Gastroesophageal sphincter (tissue), 4 donors: ENCODE measurements around the gene DUSP12. TPM values are rescaled to one million over a fixed set of nuclear protein-coding genes. Genes with fewer than 3 reads are reported as not detected.

Experiments
- ATAC-seq: fragments of 150-250 bp; one replicate; pipeline ENCODE4 v1.9.1; 2016; ENCODE audit warnings: mild to moderate bottlenecking, moderate library complexity
- H3K27ac ChIP-seq, 4 donors: fragments of 200-600 bp; sonication (generic) in 3 of 4; 1 replicate in 3 of 4; 2 replicates in 1 of 4; pipeline ENCODE4 v1.5.1; 2016 to 2019
- H3K27me3 ChIP-seq: fragments of 200-600 bp; sonication (generic); one replicate; pipeline ENCODE4 v1.5.1; 2019
- H3K36me3 ChIP-seq, 2 donors: fragments of 200-600 bp; sonication (generic); one replicate each; pipeline ENCODE4 v1.5.1; 2019; ENCODE audit warnings: control low read depth in 1 of 2
- H3K4me1 ChIP-seq, 3 donors: fragments of 200-600 bp; sonication (generic); 1 replicate in 2 of 3; 2 replicates in 1 of 3; pipeline ENCODE4 v1.5.1; 2016 to 2019; ENCODE audit warnings: control low read depth in 2 of 3
- H3K4me3 ChIP-seq, 2 donors: fragments of 200-600 bp; sonication (generic); one replicate each; pipeline ENCODE4 v1.5.1; 2019; ENCODE audit warnings: mild to moderate bottlenecking in 1 of 2, moderate library complexity in 1 of 2
- H3K9me3 ChIP-seq, 3 donors: fragments of 200-600 bp; sonication (generic); one replicate each; pipeline ENCODE4 v1.5.1; 2017 to 2019; ENCODE audit warnings: control low read depth in 2 of 3
- EP300 ChIP-seq: sonication (generic); formaldehyde crosslinking; IDR thresholded peaks from one replicate; pipeline ENCODE4 v1.6.1; 2017; ENCODE audit warnings: antibody characterized with exemption, mild to moderate bottlenecking
- POLR2A ChIP-seq, 2 donors: fragments of 450-650 bp; IDR thresholded peaks; one replicate each; pipeline ENCODE4 v1.6.1; 2017; ENCODE audit warnings: antibody characterized with exemption in 2 of 2, mild to moderate bottlenecking in 2 of 2, moderate library complexity in 1 of 2
- POLR2AphosphoS5 ChIP-seq: sonication (generic); formaldehyde crosslinking; IDR thresholded peaks from one replicate; pipeline ENCODE4 v1.6.1; 2017; ENCODE audit warnings: antibody characterized with exemption
- WGBS, 2 donors: methylation state at CpG; one replicate each; pipeline ENCODE4 v1.1.5; 2018; ENCODE audit warnings: low coverage in 1 of 2; 5-methylcytosine and 5-hydroxymethylcytosine counted together
- total RNA-seq, 4 donors: library from RNA; depleted of rRNA; stranded (reverse); fragments of >200 nt; gene quantifications; one replicate each; pipeline ENCODE4 v1.1.0, GENCODE V29; 2016
- TF ChIP-seq, protein P1 (sequence below), 4 experiments: fragments of 200-600 bp in 2 of 4; fragments of 450-650 bp in 2 of 4; sonication (generic) in 1 of 4; IDR thresholded peaks; one replicate each; pipeline ENCODE4 v1.5.1; 2017 to 2019; ENCODE audit warnings: antibody characterized with exemption in 4 of 4, mild to moderate bottlenecking in 2 of 4, moderate library complexity in 2 of 4

DUSP12 gene
- total RNA-seq, 4 donors from 2014 or later = 16.8 to 31.8 (median 24.7) TPM

- TF ChIP-seq EP300 (no peak), POLR2AphosphoS5 (no peak), POLR2A (IDR thresholded peaks at IDR 0.05) (no peak)
- TF ChIP-seq, protein P1, sequence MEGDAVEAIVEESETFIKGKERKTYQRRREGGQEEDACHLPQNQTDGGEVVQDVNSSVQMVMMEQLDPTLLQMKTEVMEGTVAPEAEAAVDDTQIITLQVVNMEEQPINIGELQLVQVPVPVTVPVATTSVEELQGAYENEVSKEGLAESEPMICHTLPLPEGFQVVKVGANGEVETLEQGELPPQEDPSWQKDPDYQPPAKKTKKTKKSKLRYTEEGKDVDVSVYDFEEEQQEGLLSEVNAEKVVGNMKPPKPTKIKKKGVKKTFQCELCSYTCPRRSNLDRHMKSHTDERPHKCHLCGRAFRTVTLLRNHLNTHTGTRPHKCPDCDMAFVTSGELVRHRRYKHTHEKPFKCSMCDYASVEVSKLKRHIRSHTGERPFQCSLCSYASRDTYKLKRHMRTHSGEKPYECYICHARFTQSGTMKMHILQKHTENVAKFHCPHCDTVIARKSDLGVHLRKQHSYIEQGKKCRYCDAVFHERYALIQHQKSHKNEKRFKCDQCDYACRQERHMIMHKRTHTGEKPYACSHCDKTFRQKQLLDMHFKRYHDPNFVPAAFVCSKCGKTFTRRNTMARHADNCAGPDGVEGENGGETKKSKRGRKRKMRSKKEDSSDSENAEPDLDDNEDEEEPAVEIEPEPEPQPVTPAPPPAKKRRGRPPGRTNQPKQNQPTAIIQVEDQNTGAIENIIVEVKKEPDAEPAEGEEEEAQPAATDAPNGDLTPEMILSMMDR (IDR thresholded peaks at IDR 0.05) = no peak
- Histone ChIP-seq H3K4me3 (no peak within 1 kb of the TSS), H3K9me3 (no peaks in the 10 kb centered on the region), H3K27ac (no peak within 1 kb of the TSS), H3K27me3 (peaks cover 15% of the 10 kb centered on the region), H3K4me1 (no peaks in the 10 kb centered on the region), H3K36me3 (no peaks in the 10 kb centered on the region)
- WGBS, 2 donors = 33 to 60% methylated on average over 3 of the region's 4 CpGs
- ATAC-seq = no peak
Observed at GRCh38 chr1:161706482-161707347, 42.9 kb upstream of the DUSP12 start, which contains the start of gene FCRLA. TSS of gene FCRLA (plus strand) at chr1:161707229. CDS start at chr1:161707265, 36 bp downstream.

DNA sequence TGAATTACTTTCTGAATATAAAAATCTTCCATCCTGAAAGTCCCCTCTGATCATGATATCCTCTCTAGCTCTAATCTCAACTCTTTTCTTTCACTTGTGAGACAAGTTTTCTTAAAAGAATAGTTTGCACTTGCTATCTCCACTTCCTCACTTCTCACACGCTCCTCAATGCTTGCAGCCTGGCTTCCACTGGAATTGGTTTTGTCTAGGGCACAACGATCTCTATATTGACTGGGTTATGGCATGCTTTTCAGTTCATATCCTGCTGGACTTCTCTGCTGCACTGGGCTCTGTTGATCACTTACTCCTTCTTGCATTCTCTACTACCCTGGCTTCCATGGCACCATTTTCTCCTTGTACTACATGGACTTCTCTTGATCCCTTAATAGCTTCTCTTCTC is 42.1 kb upstream of the DUSP12 start:
- ATAC-seq = no peak
- Histone ChIP-seq H3K4me3 (no peak overlapping the region), H3K27me3 (peaks cover 23% of the 10 kb centered on the region), H3K9me3 (no peaks in the 10 kb centered on the region), H3K4me1 (no peaks in the 10 kb centered on the region), H3K36me3 (no peaks in the 10 kb centered on the region), H3K27ac (no peak overlapping the region)
- TF ChIP-seq, protein P1 (IDR thresholded peaks at IDR 0.05) = no peak
- no peak for TF ChIP-seq EP300
- WGBS, 2 donors = 86 to 95% methylated on average over 2 of the region's 2 CpGs

DNA sequence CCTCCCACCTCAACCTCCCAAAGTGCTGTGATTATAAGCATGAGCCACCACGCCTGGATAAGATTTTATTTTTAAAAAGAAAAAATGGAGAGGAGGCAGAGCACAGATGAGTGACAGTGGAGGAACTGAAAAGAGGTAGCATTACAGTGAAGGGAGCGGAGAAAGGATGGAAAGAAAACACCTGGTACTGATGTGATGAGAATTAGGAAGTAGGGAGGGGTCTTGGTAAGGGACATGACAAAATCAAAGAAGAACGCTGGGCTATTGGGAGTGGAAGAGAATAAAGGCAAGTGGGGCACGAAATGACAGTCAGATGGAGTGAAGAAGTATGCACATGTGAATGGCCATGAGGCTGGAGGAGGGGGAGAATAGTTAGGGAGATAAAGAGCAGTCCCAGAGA is 40.2 kb upstream of the DUSP12 start:
- Histone ChIP-seq H3K27ac (no peak overlapping the region), H3K4me1 (no peaks in the 10 kb centered on the region), H3K4me3 (no peak overlapping the region), H3K36me3 (no peaks in the 10 kb centered on the region), H3K27me3 (peaks cover 23% of the 10 kb centered on the region), H3K9me3 (no peaks in the 10 kb centered on the region)
- no peak for TF ChIP-seq POLR2A (IDR thresholded peaks at IDR 0.05)
- TF ChIP-seq EP300 = no peak
- no peak for ATAC-seq
- 56 to 84% methylated on average over 3 of the region's 4 CpGs for WGBS, 2 donors

DNA sequence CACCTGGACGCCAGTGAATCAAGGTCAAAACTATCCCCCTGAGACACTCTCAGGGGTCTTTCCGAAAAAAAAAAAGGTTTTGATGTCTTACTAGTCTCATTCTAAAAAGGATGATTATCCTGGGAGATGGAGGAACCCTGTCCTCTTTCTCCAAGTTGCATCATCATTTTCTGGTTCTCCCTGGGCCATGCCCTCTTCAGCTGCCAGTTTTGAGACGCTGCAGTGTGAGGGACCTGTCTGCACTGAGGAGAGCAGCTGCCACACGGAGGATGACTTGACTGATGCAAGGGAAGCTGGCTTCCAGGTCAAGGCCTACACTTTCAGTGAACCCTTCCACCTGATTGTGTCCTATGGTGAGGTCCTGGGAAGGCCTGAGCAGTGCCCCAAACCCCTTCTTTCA is 39.0 kb upstream of the DUSP12 start:
- H3K9me3 ChIP-seq = no peaks in the 10 kb centered on the region
- TF ChIP-seq POLR2A (IDR thresholded peaks at IDR 0.05) (no peak), EP300 (no peak), POLR2AphosphoS5 (no peak)
- TF ChIP-seq, protein P1 (IDR thresholded peaks at IDR 0.05) = no peak
- no peak for ATAC-seq
- H3K4me3 ChIP-seq = no peak overlapping the region
- no peaks in the 10 kb centered on the region for H3K36me3 ChIP-seq
- no peak overlapping the region for H3K27ac ChIP-seq
- H3K4me1 ChIP-seq = no peaks in the 10 kb centered on the region
- H3K27me3 ChIP-seq = peaks cover 27% of the 10 kb centered on the region
- WGBS, 2 donors = 72 to 92% methylated on average over 2 to 3 of the region's 4 CpGs

DNA sequence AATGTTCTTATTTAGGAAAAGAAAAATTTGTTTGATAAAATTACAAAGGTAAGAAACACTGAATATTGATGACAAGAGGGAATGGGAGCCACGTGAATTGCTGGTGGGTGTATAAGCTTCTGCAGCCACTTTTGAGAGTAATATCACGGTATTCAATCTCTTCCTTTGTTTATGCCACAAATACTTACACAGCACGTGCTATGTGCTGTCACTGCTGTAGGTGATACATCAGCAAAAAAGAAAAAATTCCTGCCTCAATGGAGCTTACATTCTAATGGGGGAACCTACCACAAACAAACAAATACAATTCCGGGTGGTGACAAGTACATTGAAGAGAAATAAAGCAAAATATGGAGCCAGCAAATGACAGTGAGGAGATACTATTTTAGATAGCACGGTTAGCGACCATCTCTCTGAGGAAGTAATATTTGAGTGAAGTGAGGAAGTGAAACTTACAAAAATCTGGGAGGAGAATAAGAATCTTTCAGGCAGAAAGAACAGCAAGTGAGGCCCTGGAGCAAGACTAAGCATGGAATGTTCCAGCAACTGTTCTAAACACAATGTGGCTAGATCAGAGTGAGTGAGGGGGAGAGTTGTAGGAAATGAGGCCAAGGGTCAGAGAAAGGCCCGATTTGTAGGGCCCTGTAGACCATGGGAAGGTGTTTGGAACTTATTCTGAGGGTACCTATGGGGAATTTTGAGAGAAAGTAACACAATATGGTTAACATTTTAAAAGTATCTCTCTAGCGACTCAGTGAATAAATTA is 30.8 kb upstream of the DUSP12 start:
- Histone ChIP-seq H3K4me3 (no peak overlapping the region), H3K9me3 (no peaks in the 10 kb centered on the region), H3K4me1 (no peaks in the 10 kb centered on the region), H3K27me3 (peaks cover 61% of the 10 kb centered on the region), H3K36me3 (no peaks in the 10 kb centered on the region), H3K27ac (no peak overlapping the region)
- whole genome bisulfite sequencing, 2 donors = 57 to 67% methylated on average over 5 to 8 of the region's 8 CpGs
- TF ChIP-seq, protein P1 (IDR thresholded peaks at IDR 0.05) = no peak
- TF ChIP-seq POLR2A (IDR thresholded peaks at IDR 0.05) (no peak), EP300 (no peak), POLR2AphosphoS5 (no peak)
- ATAC-seq = no peak
